HCT116 (cell line): ENCODE results near the gene ASB14. TPM values are rescaled to one million over a fixed set of nuclear protein-coding genes. Genes with fewer than 3 reads are reported as not detected.

Source experiments
- ATAC-seq: fragments of 200-7000 bp; cut with Tn5 transposase; 2 replicates; pipeline ENCODE4 v1.9.1; 2020; ENCODE audit warnings: mild to moderate bottlenecking, moderate library complexity
- BruUV-seq: library from RNA; stranded (reverse); fragments of 400-500 nt; replicated peaks from 2 replicates; lab custom pipeline; 2021; lab: Mats Ljungman, UMichigan
- CTCF ChIA-PET: fragments of 300-600 bp; sonication (Branson Sonifier 250); formaldehyde crosslinking; loops from one replicate; lab custom pipeline; 2021; ENCODE audit warnings: antibody characterized with exemption; lab: Charles Lee
- POLR2A ChIA-PET: fragments of 300-600, 350-600 bp; sonication (Branson Sonifier 250); formaldehyde crosslinking; loops from one replicate; lab custom pipeline; 2021; ENCODE audit warnings: antibody characterized with exemption; lab: Charles Lee
- RAD21 ChIA-PET, 2 experiments: fragments of 300-600 bp; sonication (Branson Sonifier 250); formaldehyde crosslinking; loops; one replicate each; lab custom pipeline; 2023; ENCODE audit warnings: low total read pairs in 2 of 2; ENCODE audit not compliant: uncharacterized antibody in 2 of 2, unreplicated experiment in 2 of 2, low non-redundant PET in 1 of 2; lab: Charles Lee
- DNase-seq: peaks from one replicate; pipeline ENCODE4 v3.0.0-alpha.2; 2010; ENCODE audit warnings: low read depth, low spot score
- H2AFZ ChIP-seq: fragments of 200-600 bp; shearing (Covaris generic), sonication (generic); 2 replicates; pipeline ENCODE4 v1.6.1; 2017; ENCODE audit warnings: low read depth, mixed run types, mixed read lengths, antibody characterized with exemption, low read length; ENCODE audit not compliant: poor library complexity, severe bottlenecking
- H3K27ac ChIP-seq: 2 replicates; pipeline ENCODE4 v1.5.1; 2012; ENCODE audit warnings: low read depth, low read length
- H3K27me3 ChIP-seq: fragments of 200-600 bp; sonication (generic); 2 replicates; pipeline ENCODE4 v1.6.1; 2016; ENCODE audit warnings: mixed run types, low read length, mixed read lengths; ENCODE audit not compliant: insufficient read depth
- H3K36me3 ChIP-seq, 2 experiments: fragments of 200-500 bp in 1 of 2; fragments of 200-600 bp in 1 of 2; sonication (Bioruptor generic) in 1 of 2; sonication (generic) in 1 of 2; 2 replicates each; pipeline versions ENCODE4 v1.5.1 to v1.6.1; 2014 to 2016; ENCODE audit warnings: low read length in 2 of 2, inconsistent platforms in 1 of 2, mixed read lengths in 1 of 2, mixed run types in 1 of 2; ENCODE audit not compliant: insufficient read depth in 2 of 2, control insufficient read depth in 1 of 2
- H3K4me1 ChIP-seq, 2 experiments: fragments of 200-600 bp in 1 of 2; sonication (generic) in 1 of 2; 2 replicates each; pipeline versions ENCODE4 v1.5.1 to v1.6.1; 2012 to 2017; ENCODE audit warnings: low read length in 2 of 2, inconsistent platforms in 1 of 2, mild to moderate bottlenecking in 1 of 2, mixed read lengths in 1 of 2, mixed run types in 1 of 2, moderate library complexity in 1 of 2; ENCODE audit not compliant: insufficient read depth in 2 of 2, control insufficient read depth in 1 of 2
- H3K4me2 ChIP-seq: fragments of 200-600 bp; sonication (generic); 2 replicates; pipeline ENCODE4 v1.6.1; 2017; ENCODE audit warnings: mixed run types, low read length, mixed read lengths
- H3K4me3 ChIP-seq, 2 experiments: fragments of 200-600 bp in 1 of 2; sonication (generic) in 1 of 2; replicated peaks in 1 of 2; 2 replicates each; pipeline ENCODE4 v1.5.1; 2011 to 2016; ENCODE audit warnings: low read length in 2 of 2, control low read depth in 1 of 2, low read depth in 1 of 2, mild to moderate bottlenecking in 1 of 2, mixed read lengths in 1 of 2, mixed run types in 1 of 2
- H3K79me2 ChIP-seq: fragments of 200-600 bp; sonication (generic); 2 replicates; pipeline ENCODE4 v1.6.1; 2017; ENCODE audit warnings: mild to moderate bottlenecking, mixed run types, low read length, moderate library complexity, mixed read lengths; ENCODE audit not compliant: insufficient read depth
- H3K9ac ChIP-seq: fragments of 200-600 bp; sonication (generic); 2 replicates; pipeline ENCODE4 v1.6.1; 2016; ENCODE audit warnings: low read length, mixed read lengths
- H3K9me2 ChIP-seq: fragments of 200-600 bp; sonication (generic), shearing (Covaris generic); 2 replicates; pipeline ENCODE4 v1.6.1; 2017; ENCODE audit warnings: mixed run types, mild to moderate bottlenecking, moderate library complexity; ENCODE audit not compliant: insufficient read depth
- H3K9me3 ChIP-seq, 2 experiments: fragments of 200-500 bp in 1 of 2; fragments of 200-600 bp in 1 of 2; sonication (Bioruptor generic) in 1 of 2; sonication (generic) in 1 of 2; 2 replicates each; pipeline ENCODE4 v1.6.1; 2014 to 2017; ENCODE audit warnings: low read length in 2 of 2, mixed read lengths in 2 of 2, inconsistent platforms in 1 of 2, low read depth in 1 of 2, mild to moderate bottlenecking in 1 of 2, mixed run types in 1 of 2, moderate library complexity in 1 of 2; ENCODE audit not compliant: control insufficient read depth in 1 of 2, insufficient read depth in 1 of 2
- H4K20me1 ChIP-seq: fragments of 200-600 bp; sonication (generic), shearing (Covaris generic); 2 replicates; pipeline ENCODE4 v1.6.1; 2017; ENCODE audit warnings: mixed run types, mild to moderate bottlenecking, moderate library complexity; ENCODE audit not compliant: insufficient read depth
- CEBPB ChIP-seq: IDR thresholded peaks from 2 replicates; pipeline ENCODE4 v1.6.1; 2012; ENCODE audit warnings: low read depth
- EZH2phosphoT487 ChIP-seq: fragments of 200-600 bp; IDR thresholded peaks from 2 replicates; pipeline ENCODE4 v1.6.1; 2018; ENCODE audit warnings: antibody characterized with exemption, borderline replicate concordance
- POLR2A ChIP-seq: IDR thresholded peaks from 2 replicates; pipeline ENCODE4 v1.7.0; 2011; ENCODE audit warnings: borderline replicate concordance; ENCODE audit not compliant: insufficient read depth, insufficient read length; ENCODE audit errors: extremely low read depth
- POLR2AphosphoS5 ChIP-seq: IDR thresholded peaks from 2 replicates; pipeline ENCODE4 v1.6.1; 2011; ENCODE audit warnings: mild to moderate bottlenecking, low read depth, low read length, moderate library complexity
- SP1 ChIP-seq: IDR thresholded peaks from 2 replicates; pipeline ENCODE4 v1.6.1; 2012; ENCODE audit warnings: low read depth
- SRF ChIP-seq: IDR thresholded peaks from 2 replicates; pipeline ENCODE4 v1.6.1; 2012; ENCODE audit warnings: low read depth
- intact Hi-C: fragments of 100-400 bp; cut with micrococcal nuclease; formaldehyde crosslinking; loops from 2 replicates; pipeline ENCODE4 v1.10.0; 2022
- total RNA-seq: library from RNA; stranded (reverse); gene quantifications from one replicate; pipeline ENCODE4 v1.2.1, GENCODE V29; 2021; ENCODE audit not compliant: unreplicated experiment

Gene ASB14
- total RNA-seq, 1 experiment from 2014 or later, result not detected

GRCh38 chr3:57283334-57283733 lies 9.2 kb downstream of the ASB14 start:
- no TSS peak for BruUV-seq
- intact Hi-C loops, result no loop called here
- H3K4me3 ChIP-seq, result no peak overlapping the region
- RAD21 ChIA-PET, result no interaction called here
- no peak overlapping the region for H3K9ac ChIP-seq
- CTCF ChIA-PET, result no interaction called here
- no peak overlapping the region for H3K27ac ChIP-seq
- no peak for TF ChIP-seq SRF
- no peaks in the 10 kb centered on the region for H3K27me3 ChIP-seq
- H3K9me3 ChIP-seq, result no peaks in the 10 kb centered on the region
- ATAC-seq, result no peak
- H3K4me2 ChIP-seq, result no peak overlapping the region
- H2AFZ ChIP-seq, result no peak overlapping the region
- H3K4me1 ChIP-seq, result peaks cover 0 to 7% of the 10 kb centered on the region in 2 experiments; a peak in 1 of 4 replicates
- DNase-seq, result no peak
- no peaks in the 10 kb centered on the region for H3K36me3 ChIP-seq
- POLR2A ChIA-PET, result interaction anchor here (0.6 kb wide), 1 partner anchor 238 kb away, joined by 3 read pairs; no protein-coding TSS in a partner anchor
- no peaks in the 10 kb centered on the region for H3K79me2 ChIP-seq
- H4K20me1 ChIP-seq, result no peaks in the 10 kb centered on the region
- H3K9me2 ChIP-seq, result no peaks in the 10 kb centered on the region

- Histone ChIP-seq H4K20me1 (no peaks in the 10 kb centered on the region), H3K9ac (no peak overlapping the region), H2AFZ (no peak overlapping the region), H3K9me2 (no peaks in the 10 kb centered on the region), H3K4me2 (no peak overlapping the region), H3K4me3 (no peak overlapping the region), H3K4me1 (peaks cover 0 to 7% of the 10 kb centered on the region in 2 experiments; a peak in 1 of 4 replicates), H3K27me3 (no peaks in the 10 kb centered on the region), H3K9me3 (no peaks in the 10 kb centered on the region), H3K79me2 (no peaks in the 10 kb centered on the region), H3K27ac (no peak overlapping the region), H3K36me3 (no peaks in the 10 kb centered on the region)
- BruUV-seq, result no TSS peak
- no peak for TF ChIP-seq POLR2A
- no peak for TF ChIP-seq SP1
- TF ChIP-seq POLR2AphosphoS5, result no peak
- TF ChIP-seq EZH2phosphoT487, result no peak
- TF ChIP-seq CEBPB, result no peak
- ChIA-PET RAD21 (no interaction called here), CTCF (no interaction called here), POLR2A (no interaction called here)
- intact Hi-C loops, result no loop called here
- no peak for DNase-seq
- ATAC-seq, result no peak
These were observed 10.8 kb downstream of the ASB14 start for GRCh38 chr3:57281715-57282114.
